SIG-M5 (cell line): Measurements from ENCODE around the gene LRMDA.

ENCODE experiments used
- DNase-seq: peaks from one replicate; lab custom pipeline; 2025; lab: John Stamatoyannopoulos, UW

The LRMDA gene

GRCh38 chr10:75542084-75542483 lies 110.7 kb downstream of the LRMDA start:
- no peak for DNase-seq

- no peak for DNase-seq
These were observed 111.5 kb downstream of the LRMDA start for GRCh38 chr10:75542906-75543305.

- no peak for DNase-seq
These were observed 113.0 kb downstream of the LRMDA start for GRCh38 chr10:75544386-75544785.

GRCh38 chr10:75544993-75545706 lies 113.7 kb downstream of the LRMDA start:
- DNase-seq: no peak

GRCh38 chr10:75546004-75546403 lies 114.6 kb downstream of the LRMDA start:
- DNase-seq: no peak

GRCh38 chr10:75547391-75548298 lies 116.2 kb downstream of the LRMDA start:
- no peak for DNase-seq

- no peak for DNase-seq
These were observed 116.9 kb downstream of the LRMDA start for GRCh38 chr10:75548356-75548755.

- no peak for DNase-seq
These were observed 118.8 kb downstream of the LRMDA start for GRCh38 chr10:75550191-75550590.

GRCh38 chr10:75552171-75552570 lies 120.7 kb downstream of the LRMDA start:
- DNase-seq: no peak

GRCh38 chr10:75553550-75553949 lies 122.1 kb downstream of the LRMDA start:
- DNase-seq: no peak

GRCh38 chr10:75555323-75555722 lies 123.9 kb downstream of the LRMDA start:
- DNase-seq: no peak

- no peak for DNase-seq
These were observed 124.9 kb downstream of the LRMDA start for GRCh38 chr10:75556320-75556719.

- no peak for DNase-seq
These were observed 134.1 kb downstream of the LRMDA start for GRCh38 chr10:75565286-75566251.

- DNase-seq: no peak
These were observed 137.2 kb downstream of the LRMDA start for GRCh38 chr10:75568450-75569130.

GRCh38 chr10:75569506-75569905 lies 138.1 kb downstream of the LRMDA start:
- no peak for DNase-seq

- no peak for DNase-seq
These were observed 141.1 kb downstream of the LRMDA start for GRCh38 chr10:75572478-75572877.

GRCh38 chr10:75575940-75576339 lies 144.5 kb downstream of the LRMDA start:
- no peak for DNase-seq

GRCh38 chr10:75582102-75582501 lies 150.7 kb downstream of the LRMDA start:
- DNase-seq: no peak

GRCh38 chr10:75585294-75585693 lies 153.9 kb downstream of the LRMDA start:
- no peak for DNase-seq

- DNase-seq: no peak
These were observed 155.4 kb downstream of the LRMDA start for GRCh38 chr10:75586814-75587213.

- no peak for DNase-seq
These were observed 156.6 kb downstream of the LRMDA start for GRCh38 chr10:75588031-75588430.
